Measurements from ENCODE around the gene KNOP1.

GRCh38 chr16:19672378-19672777 lies 45.6 kb downstream of the KNOP1 start:
- TF ChIP-seq CTCF (conservative IDR thresholded peaks at IDR 0.05) = no peak
- TF ChIP-seq EZH2 (IDR thresholded peaks at IDR 0.05; ENCODE audit: low read depth) = no peak
